WTC11 (cell line): ENCODE results near the gene TNFAIP2. TPM values are rescaled to one million over a fixed set of nuclear protein-coding genes. Genes with fewer than 3 reads are reported as not detected.

Experiments used
- ATAC-seq: fragments of 200-7000 bp; cut with Tn5 transposase; 2 replicates; pipeline ENCODE4 v1.10.0; 2021; ENCODE audit warnings: mild to moderate bottlenecking, moderate library complexity
- CTCF ChIA-PET: fragments of 300-600 bp; sonication (Branson Sonifier 250); formaldehyde crosslinking; loops from one replicate; lab custom pipeline; 2021; ENCODE audit warnings: antibody characterized with exemption; lab: Charles Lee
- POLR2A ChIA-PET: fragments of 350-600 bp; sonication (Branson Sonifier 250); formaldehyde crosslinking; loops from one replicate; lab custom pipeline; 2021; ENCODE audit warnings: antibody characterized with exemption; lab: Charles Lee
- DNase-seq: peaks from one replicate; pipeline ENCODE4 v3.0.0; 2021; ENCODE audit warnings: low spot score
- H3K27ac Mint-ChIP-seq: 2 replicates; pipeline ENCODE4 v1.8.0; 2021; ENCODE audit warnings: mixed read lengths
- H3K27me3 Mint-ChIP-seq: 2 replicates; pipeline ENCODE4 v1.8.0; 2021; ENCODE audit warnings: low read depth, mild to moderate bottlenecking, moderate library complexity, mixed read lengths
- H3K36me3 Mint-ChIP-seq: 2 replicates; pipeline ENCODE4 v1.8.0; 2021; ENCODE audit warnings: mixed read lengths
- H3K4me1 Mint-ChIP-seq: 2 replicates; pipeline ENCODE4 v1.8.0; 2022; ENCODE audit warnings: mixed read lengths
- H3K4me3 Mint-ChIP-seq: 2 replicates; pipeline ENCODE4 v1.8.0; 2021; ENCODE audit warnings: mild to moderate bottlenecking, moderate library complexity, mixed read lengths
- H3K9me3 Mint-ChIP-seq: 2 replicates; pipeline ENCODE4 v1.8.0; 2021; ENCODE audit warnings: mixed read lengths
- ELF4 ChIP-seq: sonication (generic); formaldehyde crosslinking; IDR thresholded peaks from 2 replicates; pipeline ENCODE4 v1.8.1; 2022; ENCODE audit warnings: low read depth, mild to moderate bottlenecking, moderate library complexity, missing genetic modification reagents
- EMX1 ChIP-seq: fragments of 250-450 bp; sonication (Bioruptor Pico); IDR thresholded peaks from 2 replicates; pipeline ENCODE4 v1.8.0; 2021; ENCODE audit warnings: mild to moderate bottlenecking
- ERG ChIP-seq: fragments of 250-450 bp; sonication (Bioruptor Pico); IDR thresholded peaks from 2 replicates; pipeline ENCODE4 v1.8.0; 2021; ENCODE audit warnings: mild to moderate bottlenecking
- ETV6 ChIP-seq: sonication (generic); formaldehyde crosslinking; IDR thresholded peaks from 2 replicates; pipeline ENCODE4 v1.8.1; 2022; ENCODE audit warnings: mild to moderate bottlenecking, missing genetic modification reagents
- GRHL2 ChIP-seq: fragments of 250-450 bp; sonication (Bioruptor Pico); IDR thresholded peaks from 2 replicates; pipeline ENCODE4 v1.8.0; 2022; ENCODE audit warnings: mild to moderate bottlenecking, moderate library complexity; ENCODE audit not compliant: insufficient replicate concordance, severe bottlenecking
- PRDM15 ChIP-seq: sonication (generic); formaldehyde crosslinking; IDR thresholded peaks from 2 replicates; pipeline ENCODE4 v1.8.0; 2022; ENCODE audit warnings: missing genetic modification reagents
- USF2 ChIP-seq: sonication (generic); formaldehyde crosslinking; IDR thresholded peaks from 2 replicates; pipeline ENCODE4 v1.8.1; 2023; ENCODE audit warnings: mild to moderate bottlenecking, missing genetic modification reagents, moderate library complexity
- ZNF138 ChIP-seq: sonication (generic); formaldehyde crosslinking; conservative IDR thresholded peaks from 2 replicates; pipeline ENCODE4 v1.8.1; 2022; ENCODE audit warnings: mild to moderate bottlenecking, moderate library complexity, missing genetic modification reagents
- ZNF281 ChIP-seq: sonication (generic); formaldehyde crosslinking; IDR thresholded peaks from 2 replicates; pipeline ENCODE4 v1.8.0; 2023; ENCODE audit warnings: mild to moderate bottlenecking, missing genetic modification reagents
- ZNF425 ChIP-seq: fragments of 250-450 bp; sonication (Bioruptor Pico); conservative IDR thresholded peaks from 2 replicates; pipeline ENCODE4 v1.9.0; 2021; ENCODE audit warnings: mild to moderate bottlenecking
- ZNF512 ChIP-seq: sonication (generic); formaldehyde crosslinking; IDR thresholded peaks from 2 replicates; pipeline ENCODE4 v1.8.1; 2022; ENCODE audit warnings: missing genetic modification reagents, borderline replicate concordance
- ZSCAN18 ChIP-seq: fragments of 250-450 bp; sonication (Bioruptor Pico); IDR thresholded peaks from 2 replicates; pipeline ENCODE4 v2.1.2; 2022; ENCODE audit warnings: mild to moderate bottlenecking, moderate library complexity
- total RNA-seq: library from RNA; stranded (reverse); gene quantifications from 3 replicates; pipeline ENCODE4 v1.2.3, GENCODE V29; 2021

The TNFAIP2 gene
- total RNA-seq, 1 experiment from 2014 or later = 24.1 TPM

- TF ChIP-seq ZNF281 (no peak), ZNF425 (CRISPR knock-in tag) (no peak), ZNF138 (no peak), ETV6 (CRISPR knock-in tag) (no peak), ERG (no peak), ELF4 (no peak), GRHL2 (CRISPR knock-in tag) (no peak)
Observed at GRCh38 chr14:103134919-103135318, 11.7 kb downstream of the TNFAIP2 start (continued).

GRCh38 chr14:103135333-103136260, 12.3 kb downstream of the TNFAIP2 start:
- no peak overlapping the region for H3K27ac Mint-ChIP-seq
- ChIA-PET POLR2A (no interaction called here), CTCF (interaction anchor here (1.0 to 6.7 kb wide), 3 partner anchors 9 to 32 kb away, joined by 3 to 126 read pairs (median 22); no protein-coding TSS in a partner anchor)
- no peak overlapping the region for H3K4me3 Mint-ChIP-seq
- H3K27me3 Mint-ChIP-seq = peaks cover 19% of the 10 kb centered on the region
- ATAC-seq = no peak
- DNase-seq = no peak
- TF ChIP-seq USF2 (CRISPR knock-in tag) = no peak
- no peak for TF ChIP-seq EMX1 (CRISPR knock-in tag)
- no peak for TF ChIP-seq ZSCAN18 (CRISPR knock-in tag)
- no peak for TF ChIP-seq ZNF138
- no peak for TF ChIP-seq ZNF512
- no peak for TF ChIP-seq PRDM15
- H3K9me3 Mint-ChIP-seq = no peaks in the 10 kb centered on the region
- peaks cover 5% of the 10 kb centered on the region; the same call in 1 of the 2 replicates for H3K36me3 Mint-ChIP-seq
- peaks cover 27% of the 10 kb centered on the region for H3K4me1 Mint-ChIP-seq
